T1000 (cell line): ENCODE results near the gene GDF7.

Source experiments
- DNase-seq: peaks from one replicate; lab custom pipeline; 2025; ENCODE audit warnings: mixed read lengths; lab: John Stamatoyannopoulos, UW

Gene GDF7

DNA sequence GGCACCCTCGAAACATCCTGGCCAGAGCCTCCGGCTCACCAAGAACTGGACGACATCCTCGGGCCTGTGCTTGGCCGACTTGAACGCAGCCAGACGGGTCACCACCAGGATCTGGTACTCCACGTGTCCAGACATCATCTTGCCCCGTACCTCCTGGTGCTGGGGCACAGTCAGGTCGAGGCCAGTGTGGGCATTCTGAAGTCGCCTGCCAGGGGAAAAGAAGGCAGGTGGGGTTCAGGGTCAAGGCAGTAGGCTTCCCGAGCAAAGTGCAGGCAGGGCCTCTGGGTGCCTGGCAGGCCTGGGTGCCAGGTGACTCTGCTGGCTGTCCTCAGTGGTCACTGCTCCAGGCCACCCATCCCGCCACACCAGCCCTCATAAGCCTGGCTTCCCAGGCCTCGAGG is 21.6 kb upstream of the GDF7 start:
- no peak for DNase-seq

- no peak for DNase-seq
These were observed 21.2 kb upstream of the GDF7 start for GRCh38 chr2:20645761-20646160.

DNA sequence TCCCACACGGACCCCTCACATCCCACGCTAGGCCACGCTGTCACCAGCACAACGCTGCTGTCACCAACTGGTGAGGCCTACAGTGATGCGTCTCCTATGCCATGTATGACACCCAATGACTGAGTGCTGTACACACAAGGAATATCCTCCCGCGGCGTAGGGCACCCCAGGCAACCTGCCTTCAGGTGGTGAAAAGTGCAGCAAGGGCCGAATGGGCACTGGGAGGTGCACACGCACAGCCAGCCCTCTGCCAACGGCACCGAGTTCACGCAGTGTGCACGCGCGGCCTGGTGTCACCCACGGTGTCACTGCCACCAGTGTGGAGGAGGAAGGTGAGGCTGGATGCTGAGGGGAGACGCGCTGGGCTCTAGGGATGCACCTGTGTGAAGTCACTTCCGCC is 20.5 kb upstream of the GDF7 start:
- no peak for DNase-seq

DNA sequence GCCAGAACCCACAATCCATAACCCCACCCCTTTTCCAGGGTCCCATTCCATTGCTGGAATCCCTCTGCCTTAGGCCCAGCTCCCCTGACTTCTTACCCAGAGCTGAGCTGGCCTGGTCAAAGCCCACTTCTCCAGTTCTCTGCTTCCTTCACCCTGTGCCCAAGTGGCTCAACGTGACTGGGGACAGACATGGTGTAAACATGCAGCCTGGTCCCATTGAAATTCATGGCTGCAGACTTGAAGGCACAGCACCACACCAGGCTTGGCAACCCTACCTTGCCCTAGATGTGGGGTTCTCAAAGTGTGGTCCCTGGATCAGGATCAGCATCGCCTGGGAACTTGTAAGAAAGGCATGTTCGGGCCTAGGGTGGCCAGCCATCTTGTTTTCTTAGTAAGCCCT is 19.7 kb upstream of the GDF7 start:
- DNase-seq: no peak

- no peak for DNase-seq
These were observed 19.2 kb upstream of the GDF7 start for GRCh38 chr2:20647738-20648137.

- DNase-seq: no peak
These were observed 18.7 kb upstream of the GDF7 start for GRCh38 chr2:20648206-20648605.

DNA sequence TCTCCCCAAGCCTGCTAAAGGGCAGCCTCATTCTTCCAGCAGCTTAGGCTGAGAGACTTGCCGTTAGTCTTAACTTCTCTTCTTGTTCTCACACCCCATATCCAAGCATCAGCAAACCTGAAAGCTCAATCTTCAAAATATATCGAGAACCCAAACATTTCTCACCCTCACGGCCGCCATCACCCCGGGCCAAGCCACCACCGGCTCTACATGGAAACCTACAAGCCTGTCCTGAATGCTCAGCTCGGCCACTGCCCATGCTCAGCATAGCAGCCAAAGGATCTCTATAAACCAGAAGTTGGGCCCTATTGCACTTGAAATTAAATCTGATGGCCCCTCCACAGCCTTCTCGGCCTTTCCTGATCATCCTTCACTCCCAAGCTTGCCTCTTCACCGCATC is 18.1 kb upstream of the GDF7 start:
- no peak for DNase-seq

DNA sequence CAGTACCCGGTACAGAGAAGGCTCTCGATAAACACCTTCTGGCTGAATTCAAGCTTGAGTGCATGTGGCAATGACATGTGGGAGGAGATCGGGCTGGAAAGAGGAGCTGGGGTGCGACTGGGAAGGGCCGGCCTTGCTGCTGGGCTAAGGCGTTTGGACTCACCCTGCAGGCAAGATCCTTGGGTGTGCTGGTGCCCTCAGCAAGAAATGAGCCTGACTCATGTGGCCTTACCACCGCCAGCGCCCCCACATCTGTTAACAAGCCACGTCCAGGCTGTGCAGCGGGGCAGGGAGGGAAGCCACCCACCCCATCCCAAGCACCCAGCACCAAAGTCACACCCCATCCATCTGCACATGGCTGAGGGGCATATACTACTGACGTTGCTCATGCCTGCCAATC is 17.4 kb upstream of the GDF7 start:
- no peak for DNase-seq

GRCh38 chr2:20649976-20650375 is 17.0 kb upstream of the GDF7 start:
- no peak for DNase-seq

DNA sequence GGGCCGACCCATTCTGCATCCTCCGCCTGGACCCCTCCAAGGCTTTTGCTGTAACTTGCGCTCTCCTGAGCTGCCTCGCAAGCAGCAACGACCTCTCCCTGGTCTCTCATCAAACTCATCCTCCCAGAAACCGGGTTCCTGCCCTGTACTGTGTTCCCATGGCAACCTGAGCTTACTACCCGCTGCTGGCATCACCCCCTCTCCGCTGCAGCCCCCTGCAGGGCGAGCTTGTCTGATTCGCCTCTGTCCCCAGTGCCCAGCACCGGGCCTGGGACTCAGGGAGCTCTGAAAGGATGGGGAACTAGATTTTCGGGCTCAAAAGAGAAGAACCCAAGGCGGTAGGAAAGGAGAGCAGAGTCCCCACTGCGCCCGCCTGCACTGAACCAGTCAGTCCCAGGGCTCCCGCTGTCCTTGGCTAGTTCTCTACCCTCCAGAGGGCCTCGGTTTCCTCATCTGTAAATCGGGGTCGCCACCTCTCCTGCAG is 16.5 kb upstream of the GDF7 start:
- no peak for DNase-seq

- DNase-seq: peak; percentile 65
These were observed 15.8 kb upstream of the GDF7 start, which contains the start of gene HS1BP3 for GRCh38 chr2:20650877-20651730. Gene HS1BP3, minus strand, starts transcription at chr2:20651098. Its CDS starts 35 bp downstream, at chr2:20651063.

- no peak for DNase-seq
These were observed 15.2 kb upstream of the GDF7 start for GRCh38 chr2:20651731-20652099.

DNA sequence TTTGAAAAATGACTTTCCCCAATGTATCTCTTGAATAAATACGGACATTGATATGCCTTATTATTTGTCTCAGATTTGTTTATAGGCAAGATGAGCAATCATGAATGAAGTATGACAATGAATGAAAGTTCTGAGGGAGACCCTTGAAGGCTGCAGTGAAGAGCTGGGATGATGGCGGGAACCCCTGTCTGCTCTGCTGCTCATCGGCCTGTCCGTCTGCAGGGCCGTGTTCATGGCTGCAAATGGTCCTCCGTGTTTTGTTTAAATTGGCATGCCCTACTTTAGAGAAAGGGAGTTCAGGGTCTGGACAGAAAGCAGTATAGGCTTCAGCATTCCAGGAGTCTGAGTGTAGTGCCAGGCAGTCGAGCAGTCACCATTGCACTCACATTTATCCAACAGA is 14.8 kb upstream of the GDF7 start:
- no peak for DNase-seq

DNA sequence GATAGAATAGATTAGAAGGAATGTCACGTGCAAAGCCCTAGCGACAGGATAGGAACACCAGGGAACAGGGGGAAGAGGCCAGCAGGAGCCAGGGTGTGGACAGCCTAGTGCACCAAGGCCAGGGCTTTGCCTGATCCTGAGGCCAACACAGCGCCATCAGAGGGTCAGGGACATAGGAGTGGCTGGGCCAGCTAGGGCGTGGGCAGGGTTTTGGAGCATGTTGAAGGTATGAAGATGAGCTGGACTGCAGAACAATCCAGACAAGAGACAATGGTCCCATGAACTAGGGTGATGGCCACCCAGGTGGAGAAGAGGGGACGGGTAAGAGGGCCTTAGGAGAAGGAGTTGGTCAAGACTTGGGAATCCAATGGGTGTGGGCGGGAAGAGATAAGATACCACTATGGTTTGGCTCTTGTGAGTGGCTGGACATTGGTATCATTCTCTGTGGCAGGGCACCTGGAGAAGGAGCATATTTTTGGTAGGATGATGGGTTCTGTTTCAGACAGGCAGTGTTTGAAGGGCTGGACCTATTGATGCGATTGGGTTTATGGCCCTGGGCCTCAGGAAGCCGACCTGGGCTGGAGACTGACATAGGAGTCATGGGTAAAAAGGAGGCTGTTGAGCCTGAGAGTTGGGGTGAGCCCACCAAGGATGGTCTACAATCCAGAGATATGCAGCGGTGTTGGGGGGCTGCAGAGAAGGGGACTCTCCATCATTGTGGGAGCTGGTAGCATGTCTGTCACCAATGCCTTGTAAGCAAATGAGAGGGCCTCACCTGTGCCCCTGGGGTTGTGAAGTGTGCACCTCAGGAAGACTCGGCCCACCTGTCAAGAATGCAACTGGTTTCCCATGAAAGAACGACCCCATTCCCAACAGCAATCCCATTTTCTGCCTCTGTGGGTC is 14.0 kb upstream of the GDF7 start:
- DNase-seq: no peak

DNA sequence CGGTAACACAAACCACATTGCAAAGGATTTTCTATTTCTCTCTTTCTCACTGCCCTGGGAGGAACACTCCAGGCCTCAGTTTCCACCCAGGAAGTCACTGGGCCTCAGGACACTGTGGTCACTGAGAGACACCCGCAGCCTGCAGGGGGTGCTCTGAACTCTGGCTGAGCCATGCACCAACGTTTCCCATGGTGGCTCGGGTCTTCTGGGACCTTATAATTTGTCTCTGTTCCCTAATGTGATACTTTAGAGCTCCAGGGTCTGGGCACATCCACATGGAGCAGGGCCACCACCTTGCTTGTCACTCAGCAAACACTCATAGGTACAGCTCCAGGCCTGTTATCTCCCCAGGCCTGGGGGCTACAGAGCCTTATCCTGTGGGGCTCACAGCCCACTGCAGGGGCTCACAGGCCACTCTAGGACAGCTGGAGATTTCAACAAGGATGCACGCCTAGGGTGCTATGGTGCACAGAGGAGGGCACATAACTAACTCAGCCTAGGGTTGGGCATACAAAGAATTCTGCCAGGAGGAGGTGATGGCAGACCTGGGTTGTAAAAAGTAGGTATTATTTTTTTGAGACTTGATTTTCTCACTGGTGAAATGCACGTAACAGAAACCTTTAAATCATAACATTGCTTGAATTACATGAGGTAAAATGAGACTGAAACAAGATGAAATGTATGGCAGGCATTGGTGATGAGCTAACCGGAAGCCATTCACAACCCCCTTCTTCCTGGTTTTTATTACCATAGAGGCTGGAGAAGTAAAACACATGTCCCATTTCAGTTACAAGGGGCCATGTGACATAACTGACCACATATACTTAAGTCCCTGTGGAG is 13.0 kb upstream of the GDF7 start:
- DNase-seq: no peak

GRCh38 chr2:20654535-20654813 is 12.5 kb upstream of the GDF7 start:
- DNase-seq: no peak

- no peak for DNase-seq
These were observed 10.4 kb upstream of the GDF7 start for GRCh38 chr2:20656561-20656960.

DNA sequence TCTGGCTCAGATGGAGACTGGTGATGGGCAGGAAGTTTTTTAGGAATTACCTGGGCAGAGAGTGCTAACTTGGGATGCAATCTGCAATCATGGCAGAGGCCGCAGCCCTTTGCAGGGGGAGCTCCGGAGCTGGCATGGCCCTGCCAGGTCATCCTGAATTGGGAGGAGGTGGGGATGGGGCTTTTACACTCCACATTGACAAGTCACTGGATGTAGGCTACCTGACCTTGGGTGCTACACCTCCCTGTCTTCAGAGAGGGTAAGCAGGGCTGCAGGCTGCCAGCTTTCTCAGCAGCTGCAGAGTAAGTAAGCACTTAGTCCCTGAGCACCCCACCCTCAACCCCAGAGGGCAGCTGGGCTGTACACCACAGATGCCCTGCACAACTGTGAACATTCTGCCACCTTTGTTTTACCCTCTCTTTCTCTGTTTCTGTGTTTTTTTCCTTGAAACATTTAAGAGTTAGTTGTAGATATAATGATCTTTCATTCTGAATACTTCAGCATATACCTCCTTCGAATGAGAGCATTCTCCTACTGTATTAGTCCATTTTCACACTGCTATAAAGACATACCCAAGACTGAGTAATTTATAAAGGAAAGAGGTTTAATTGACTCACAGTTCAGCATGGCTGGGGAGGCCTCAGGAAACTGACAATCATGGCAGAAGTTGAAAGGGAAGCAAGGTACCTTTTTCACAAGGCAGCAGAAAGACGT is 9.3 kb upstream of the GDF7 start:
- no peak for DNase-seq

GRCh38 chr2:20660506-20661420 is 6.2 kb upstream of the GDF7 start:
- DNase-seq: no peak
